Measurements from ENCODE around the gene POF1B.
A peak's percentile ranks its signal among the peaks of the same experiment; 100 is the strongest.

Gene POF1B

DNA sequence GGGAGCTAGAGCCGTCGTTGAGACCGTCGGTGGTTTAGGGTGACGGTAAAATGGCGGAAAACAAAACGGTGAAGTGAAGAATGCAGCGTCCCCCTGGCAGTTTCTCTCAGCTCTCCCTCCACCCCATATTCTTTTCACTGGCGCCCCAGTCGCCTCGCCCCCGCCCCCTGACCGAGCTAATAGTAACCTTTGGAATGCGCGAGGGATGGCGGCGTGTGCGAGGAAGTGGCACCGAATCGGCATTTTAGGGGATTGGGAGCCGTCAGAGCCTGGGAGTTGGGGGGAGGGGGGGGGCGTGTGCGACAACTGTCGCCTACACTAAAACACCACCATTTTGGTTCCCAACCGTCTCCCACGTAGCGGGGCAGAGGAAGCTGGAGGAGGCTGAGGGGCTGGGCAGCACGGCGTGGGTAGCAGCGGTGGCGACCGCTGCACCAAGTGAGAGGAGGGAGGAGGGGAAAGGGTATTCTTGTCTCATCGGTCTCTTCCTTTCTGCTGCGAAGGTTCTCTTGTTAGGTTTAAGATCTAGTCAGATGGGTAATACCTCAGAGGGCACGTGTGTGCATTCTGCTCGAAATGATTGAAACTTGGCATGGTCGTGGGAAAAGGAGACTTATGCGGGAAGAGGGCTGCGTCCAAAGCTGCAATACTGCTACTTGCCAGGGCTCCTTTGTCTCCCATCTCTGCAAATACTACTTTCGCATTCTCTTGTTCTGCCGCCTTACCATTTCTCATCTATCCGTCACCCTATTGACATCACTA lies 134.8 kb downstream of the POF1B start:
- H3K4me1 ChIP-seq (ENCODE audit: control insufficient read depth, low read length), result no peaks in the 10 kb centered on the region
- no peaks in the 10 kb centered on the region for H3F3A ChIP-seq (ENCODE audit: control insufficient read depth, insufficient read depth)
- peak overlapping the region; percentile 65 for H3K4me2 ChIP-seq (ENCODE audit: low read length)
- 0 out of 2 replicates have a peak, but pooled peaks cover 3% of the 10 kb centered on the region for H3K27me3 ChIP-seq (ENCODE audit: control insufficient read depth, low read length)
- H3K9me3 ChIP-seq (ENCODE audit: control insufficient read depth, insufficient read depth, low read length), result no peaks in the 10 kb centered on the region
- H3K4me3 ChIP-seq (ENCODE audit: low read length), result peak overlapping the region; percentile 78
- H3K79me2 ChIP-seq (ENCODE audit: control insufficient read depth, low read length), result peaks cover 10% of the 10 kb centered on the region; the same call in 1 of the 2 replicates
- no peak for TF ChIP-seq CTCF (IDR thresholded peaks at IDR 0.05; ENCODE audit: low read depth, low read length, poor library complexity, severe bottlenecking)
- TF ChIP-seq EZH2phosphoT487 (IDR thresholded peaks at IDR 0.05; ENCODE audit: borderline replicate concordance, low read length), result no peak
- H3K36me3 ChIP-seq (ENCODE audit: control insufficient read depth, low read length), result no peaks in the 10 kb centered on the region
- no peaks in the 10 kb centered on the region for H3K9me2 ChIP-seq (replicated peaks; ENCODE audit: control insufficient read depth, low read length)
- no peaks in the 10 kb centered on the region for H4K20me1 ChIP-seq (ENCODE audit: control insufficient read depth, insufficient read depth, low read depth, low read length)
- H3K27ac ChIP-seq (ENCODE audit: low read depth, low read length), result no peak overlapping the region

DNA sequence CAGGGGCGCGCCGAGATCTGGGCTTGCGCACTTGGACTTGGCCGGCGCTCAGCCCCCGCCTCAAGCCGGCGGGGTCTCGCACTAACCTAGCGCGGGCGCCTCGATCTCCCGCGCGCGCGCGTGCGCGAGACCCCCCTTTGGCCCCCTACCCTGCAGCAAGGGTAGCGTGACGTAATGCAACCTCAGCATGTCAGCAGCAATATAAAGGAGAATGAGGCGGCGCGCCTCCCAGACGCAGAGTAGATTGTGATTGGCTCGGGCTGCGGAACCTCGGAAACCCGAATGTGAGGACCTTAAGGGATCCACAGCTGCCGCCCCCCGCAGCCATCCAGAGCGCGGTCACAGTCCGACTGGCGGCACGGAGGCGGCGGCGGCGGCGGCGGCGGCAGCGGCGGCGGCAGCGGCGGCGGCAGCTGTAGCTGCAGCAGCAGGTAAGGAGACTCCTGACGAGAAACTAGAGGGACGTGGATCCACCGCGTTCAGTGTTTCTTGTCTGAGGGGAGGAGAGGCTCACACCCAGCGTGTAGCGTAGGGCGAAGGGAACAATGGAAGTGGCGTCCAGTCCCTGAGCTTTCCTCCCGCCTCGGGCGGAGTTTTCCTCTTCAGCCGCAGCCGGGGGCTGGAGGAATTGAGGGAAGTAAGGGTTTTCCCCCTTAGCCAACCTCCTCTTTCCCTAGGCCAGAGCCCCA lies 135.6 kb downstream of the POF1B start, which contains the start of the genes SATL1 and ZNF711:
Gene SATL1, minus strand, starts transcription at position 19 of the 689 bp plus-strand sequence. CDS start 134,811 bp downstream, outside the sequence.
Gene ZNF711, plus strand, starts transcription at position 231 of the 689 bp plus-strand sequence. CDS start 3,582 bp downstream, outside the sequence.
- Histone ChIP-seq H3K9me3 (ENCODE audit: control insufficient read depth, insufficient read depth, low read length) (no peaks in the 10 kb centered on the region), H3K4me3 (ENCODE audit: low read length) (peak within 1 kb of the TSS; percentile 78), H3K27ac (ENCODE audit: low read depth, low read length) (no peak within 1 kb of the TSS), H3K36me3 (ENCODE audit: control insufficient read depth, low read length) (no peaks in the 10 kb centered on the region), H3K9me2 (replicated peaks; ENCODE audit: control insufficient read depth, low read length) (no peaks in the 10 kb centered on the region), H4K20me1 (ENCODE audit: control insufficient read depth, insufficient read depth, low read depth, low read length) (no peaks in the 10 kb centered on the region), H3F3A (ENCODE audit: control insufficient read depth, insufficient read depth) (no peaks in the 10 kb centered on the region), H3K79me2 (ENCODE audit: control insufficient read depth, low read length) (peaks cover 10% of the 10 kb centered on the region; the same call in 1 of the 2 replicates), H3K4me2 (ENCODE audit: low read length) (peak within 1 kb of the TSS; percentile 65), H3K4me1 (ENCODE audit: control insufficient read depth, low read length) (no peaks in the 10 kb centered on the region), H3K27me3 (ENCODE audit: control insufficient read depth, low read length) (0 out of 2 replicates have a peak, but pooled peaks cover 3% of the 10 kb centered on the region)
- no peak for TF ChIP-seq CTCF (IDR thresholded peaks at IDR 0.05; ENCODE audit: low read depth, low read length, poor library complexity, severe bottlenecking)
- TF ChIP-seq EZH2phosphoT487 (IDR thresholded peaks at IDR 0.05; ENCODE audit: borderline replicate concordance, low read length), result no peak

DNA sequence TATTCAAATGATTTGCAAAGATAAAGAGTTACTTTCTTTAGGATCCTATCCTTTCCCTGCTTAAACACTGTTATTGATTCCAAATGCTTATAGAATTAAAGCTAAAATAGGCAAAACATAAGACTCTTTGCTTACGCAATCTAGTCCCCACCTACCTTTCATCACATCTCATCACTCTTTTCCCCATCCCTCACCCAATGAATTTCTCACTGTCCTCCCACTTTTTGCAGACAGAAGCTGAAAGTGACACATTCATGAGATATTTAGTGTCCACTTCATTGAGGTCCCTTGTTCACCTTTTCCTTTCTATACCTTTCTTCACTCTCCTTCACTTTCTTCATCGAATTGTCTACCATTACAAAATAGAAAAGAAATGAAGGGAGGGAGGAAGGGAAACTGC lies 136.3 kb downstream of the POF1B start:
- H3K79me2 ChIP-seq (ENCODE audit: control insufficient read depth, low read length), result peaks cover 10% of the 10 kb centered on the region; the same call in 1 of the 2 replicates
- peak overlapping the region; percentile 65 for H3K4me2 ChIP-seq (ENCODE audit: low read length)
- no peaks in the 10 kb centered on the region for H4K20me1 ChIP-seq (ENCODE audit: control insufficient read depth, insufficient read depth, low read depth, low read length)
- H3F3A ChIP-seq (ENCODE audit: control insufficient read depth, insufficient read depth), result no peaks in the 10 kb centered on the region
- H3K9me3 ChIP-seq (ENCODE audit: control insufficient read depth, insufficient read depth, low read length), result no peaks in the 10 kb centered on the region
- no peaks in the 10 kb centered on the region for H3K4me1 ChIP-seq (ENCODE audit: control insufficient read depth, low read length)
- TF ChIP-seq EZH2phosphoT487 (IDR thresholded peaks at IDR 0.05; ENCODE audit: borderline replicate concordance, low read length) (no peak), CTCF (IDR thresholded peaks at IDR 0.05; ENCODE audit: low read depth, low read length, poor library complexity, severe bottlenecking) (no peak)
- H3K27me3 ChIP-seq (ENCODE audit: control insufficient read depth, low read length), result 0 out of 2 replicates have a peak, but pooled peaks cover 3% of the 10 kb centered on the region
- no peaks in the 10 kb centered on the region for H3K9me2 ChIP-seq (replicated peaks; ENCODE audit: control insufficient read depth, low read length)
- no peaks in the 10 kb centered on the region for H3K36me3 ChIP-seq (ENCODE audit: control insufficient read depth, low read length)
- peak overlapping the region; percentile 78 for H3K4me3 ChIP-seq (ENCODE audit: low read length)
- no peak overlapping the region for H3K27ac ChIP-seq (ENCODE audit: low read depth, low read length)
